KMS-11 (cell line): ENCODE measurements around the gene ZNF585A.
"Not testable (repeated sequence)": the region's sequence is repeated elsewhere in the genome, so short reads cannot be mapped to it uniquely, and the experiment has no call there.

Experiments used
- H2AFZ ChIP-seq: fragments of 200-600 bp; sonication (generic); 2 replicates; pipeline ENCODE4 v1.6.1; 2016; ENCODE audit warnings: antibody characterized with exemption, mixed run types, low read depth
- H3K27ac ChIP-seq: fragments of 200-600 bp; sonication (generic); 2 replicates; pipeline ENCODE4 v1.6.1; 2016; ENCODE audit warnings: mild to moderate bottlenecking, mixed run types
- H3K27me3 ChIP-seq: fragments of 200-600 bp; sonication (generic); 2 replicates; pipeline ENCODE4 v1.6.1; 2017; ENCODE audit warnings: mild to moderate bottlenecking, low read depth, mixed run types, moderate library complexity; ENCODE audit not compliant: insufficient read depth
- H3K36me3 ChIP-seq: fragments of 200-600 bp; sonication (generic); 2 replicates; pipeline ENCODE4 v1.6.1; 2017; ENCODE audit warnings: mild to moderate bottlenecking, mixed run types; ENCODE audit not compliant: insufficient read depth
- H3K4me1 ChIP-seq: fragments of 200-600 bp; sonication (generic); 2 replicates; pipeline ENCODE4 v1.6.1; 2016; ENCODE audit warnings: mild to moderate bottlenecking, low read depth, mixed run types; ENCODE audit not compliant: poor library complexity, severe bottlenecking
- H3K4me2 ChIP-seq: fragments of 200-600 bp; sonication (generic); 2 replicates; pipeline ENCODE4 v1.7.0; 2016; ENCODE audit warnings: mild to moderate bottlenecking, mixed run types
- H3K4me3 ChIP-seq: fragments of 200-600 bp; sonication (generic); IDR thresholded peaks from 2 replicates; pipeline ENCODE4 v1.6.1; 2017; ENCODE audit warnings: low read depth, low read length, mixed read lengths; ENCODE audit not compliant: insufficient read depth
- H3K79me2 ChIP-seq: fragments of 200-600 bp; sonication (generic); 2 replicates; pipeline ENCODE4 v1.6.1; 2016; ENCODE audit warnings: low read depth, mixed run types; ENCODE audit not compliant: insufficient read depth
- H3K9ac ChIP-seq: fragments of 200-600 bp; sonication (generic); 2 replicates; pipeline ENCODE4 v1.6.1; 2016; ENCODE audit warnings: mild to moderate bottlenecking, mixed run types
- H4K20me1 ChIP-seq: fragments of 200-600 bp; sonication (generic); 2 replicates; pipeline ENCODE4 v1.6.1; 2016; ENCODE audit warnings: mild to moderate bottlenecking, mixed run types; ENCODE audit not compliant: insufficient read depth
- CTCF ChIP-seq: fragments of 200-600 bp; sonication (generic); conservative IDR thresholded peaks from 2 replicates; pipeline ENCODE4 v1.6.1; 2017; ENCODE audit warnings: low read depth, mild to moderate bottlenecking, antibody characterized with exemption, low read length, moderate library complexity, mixed read lengths

ZNF585A gene

GRCh38 chr19:37128821-37129177 lies 43.7 kb downstream of the ZNF585A start:
- Histone ChIP-seq H3K27me3 (no peaks in the 10 kb centered on the region), H2AFZ (no peak overlapping the region), H4K20me1 (no peaks in the 10 kb centered on the region), H3K4me1 (no peaks in the 10 kb centered on the region), H3K4me2 (no peak overlapping the region), H3K36me3 (no peaks in the 10 kb centered on the region; the same call in 1 of the 2 replicates), H3K27ac (no peak overlapping the region), H3K4me3 (no peak overlapping the region), H3K9ac (no peak overlapping the region), H3K79me2 (no peaks in the 10 kb centered on the region)
- no peak for TF ChIP-seq CTCF

GRCh38 chr19:37127999-37128820 lies 44.3 kb downstream of the ZNF585A start:
- no peak for TF ChIP-seq CTCF

GRCh38 chr19:37122093-37122492 lies 50.4 kb downstream of the ZNF585A start:
- H2AFZ ChIP-seq, H3K4me3 ChIP-seq, H4K20me1 ChIP-seq, H3K4me2 ChIP-seq, H3K79me2 ChIP-seq, H3K27ac ChIP-seq, H3K36me3 ChIP-seq, H3K9ac ChIP-seq, H3K4me1 ChIP-seq, H3K27me3 ChIP-seq: not testable (repeated sequence)

More at GRCh38 chr19:37127999-37128820, 44.3 kb downstream of the ZNF585A start:
- Histone ChIP-seq H3K27me3 (no peaks in the 10 kb centered on the region), H3K27ac (no peak overlapping the region), H3K4me3 (no peak overlapping the region), H3K9ac (no peak overlapping the region), H3K79me2 (no peaks in the 10 kb centered on the region), H4K20me1 (no peaks in the 10 kb centered on the region), H3K36me3 (no peaks in the 10 kb centered on the region; the same call in 1 of the 2 replicates), H3K4me2 (no peak overlapping the region), H3K4me1 (no peaks in the 10 kb centered on the region), H2AFZ (no peak overlapping the region)

GRCh38 chr19:37114001-37114400 lies 58.5 kb downstream of the ZNF585A start:
- Histone ChIP-seq H4K20me1 (no peaks in the 10 kb centered on the region), H3K79me2 (no peaks in the 10 kb centered on the region), H3K4me1 (no peaks in the 10 kb centered on the region), H3K9ac (no peak overlapping the region), H3K27ac (no peak overlapping the region), H3K4me3 (no peak overlapping the region), H2AFZ (no peak overlapping the region), H3K4me2 (no peak overlapping the region), H3K36me3 (no peaks in the 10 kb centered on the region), H3K27me3 (no peaks in the 10 kb centered on the region)
- peak; percentile 58 for TF ChIP-seq CTCF

- not testable (repeated sequence) for H3K36me3 ChIP-seq, H3K4me3 ChIP-seq, H3K9ac ChIP-seq, H3K27me3 ChIP-seq, H3K27ac ChIP-seq, H4K20me1 ChIP-seq, H3K4me1 ChIP-seq, H3K79me2 ChIP-seq, H2AFZ ChIP-seq, H3K4me2 ChIP-seq
- TF ChIP-seq CTCF = peak; percentile 41; the same call in 1 of the 2 replicates
Measured at GRCh38 chr19:37111753-37112152, 60.7 kb downstream of the ZNF585A start.

- not testable (repeated sequence) for H3K27me3 ChIP-seq, H3K4me1 ChIP-seq, H3K4me2 ChIP-seq, H3K27ac ChIP-seq, H3K79me2 ChIP-seq, H4K20me1 ChIP-seq, H2AFZ ChIP-seq, H3K4me3 ChIP-seq, H3K9ac ChIP-seq, H3K36me3 ChIP-seq
Measured at GRCh38 chr19:37104135-37104534, 68.4 kb downstream of the ZNF585A start.
